Amygdala (tissue), 56 donors: ENCODE data around the gene MATCAP1.

Experiments used
- DNase-seq, 56 donors: peaks; one replicate each; lab custom pipeline; 2025; lab: John Stamatoyannopoulos, UW

The MATCAP1 gene

DNA sequence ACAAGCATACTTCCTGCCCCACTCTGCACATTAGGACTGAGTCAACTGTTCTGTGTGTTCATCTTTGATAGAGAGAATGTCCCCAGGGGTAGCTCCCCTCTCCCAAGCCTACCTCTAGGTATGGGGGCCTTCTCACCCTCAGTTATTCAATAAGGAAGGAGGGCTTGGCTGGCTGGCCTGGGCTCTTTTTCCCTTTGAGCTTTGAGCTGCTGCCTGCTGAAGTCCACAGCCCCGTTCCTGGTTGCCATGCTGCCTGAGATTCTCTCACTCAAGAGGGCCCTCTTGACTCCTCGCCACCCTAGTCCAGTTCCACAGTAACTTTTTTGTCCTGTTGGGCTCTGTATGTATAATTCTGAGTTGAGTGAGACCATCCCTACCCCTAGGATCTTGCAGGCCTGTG lies 38.0 kb downstream of the MATCAP1 start:
- DNase-seq, result no peak

- no peak for DNase-seq
Measured at GRCh38 chr16:67144943-67145342, 38.8 kb downstream of the MATCAP1 start.

- no peak for DNase-seq
Measured at GRCh38 chr16:67142342-67142741, 41.4 kb downstream of the MATCAP1 start.

DNA sequence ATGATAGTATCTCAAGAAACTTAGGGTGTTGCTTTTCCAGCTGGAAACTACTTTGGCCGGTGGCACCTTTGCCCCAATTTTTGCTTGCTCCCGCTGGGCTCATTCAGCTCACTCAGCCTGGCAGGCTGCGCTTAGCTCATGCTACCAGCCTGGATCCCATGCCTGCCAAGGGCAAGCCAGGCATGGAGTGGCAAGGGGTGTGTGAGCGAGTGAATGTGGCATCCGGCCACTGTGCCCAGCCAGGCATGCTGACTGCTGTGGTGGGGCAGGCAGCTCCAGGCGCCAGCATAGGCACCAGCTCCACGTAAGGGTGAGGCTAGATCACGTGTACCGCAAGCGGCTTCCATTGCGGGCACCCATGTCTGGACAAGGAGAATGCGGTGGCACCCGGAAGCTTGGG lies 42.4 kb downstream of the MATCAP1 start:
- peak in 1 of 56 donors; percentile 13 for DNase-seq

DNA sequence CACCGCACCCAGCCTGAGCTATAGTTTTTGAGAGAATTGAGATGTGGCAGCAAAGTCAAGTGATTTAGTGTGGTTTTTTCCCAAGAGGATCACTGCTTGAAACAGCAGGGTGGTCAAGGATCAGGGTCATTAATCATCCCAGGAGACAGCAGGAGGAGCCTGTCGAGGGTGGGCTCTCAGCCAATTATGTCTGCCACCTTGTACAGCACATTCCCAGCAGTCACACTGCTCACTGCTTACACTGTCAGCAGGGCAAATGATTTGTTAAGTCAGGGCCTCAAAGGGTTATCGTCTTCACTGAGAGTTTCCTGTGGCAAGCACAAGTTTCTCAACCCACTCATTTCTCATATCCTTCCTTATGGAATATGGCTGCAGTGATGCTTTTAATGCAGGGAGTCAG lies 46.2 kb downstream of the MATCAP1 start:
- no peak for DNase-seq

GRCh38 chr16:67129422-67129821 lies 54.3 kb downstream of the MATCAP1 start:
- DNase-seq, result peak in 11 of 56 donors; percentile 19 to 49 (median 27)

GRCh38 chr16:67128887-67129286 lies 54.9 kb downstream of the MATCAP1 start:
- DNase-seq, result no peak

GRCh38 chr16:67128417-67128816 lies 55.3 kb downstream of the MATCAP1 start:
- DNase-seq, result no peak
